Neural progenitor cell (in vitro differentiated cells): ENCODE measurements around the gene LUZP1. TPM values are rescaled to one million over a fixed set of nuclear protein-coding genes. Genes with fewer than 3 reads are reported as not detected.

Source experiments
- DNase-seq: peaks from one replicate; pipeline ENCODE4 v3.0.0-alpha.2; 2016; ENCODE audit warnings: low spot score
- H2AFZ ChIP-seq: fragments of 200-600 bp; sonication (generic); replicated peaks from 2 replicates; pipeline ENCODE4 v1.6.1; 2016; ENCODE audit warnings: antibody characterized with exemption
- H3F3A ChIP-seq: fragments of 200-600 bp; sonication (generic); 2 replicates; pipeline ENCODE4 v1.6.1; 2016; ENCODE audit warnings: antibody characterized with exemption, low read depth
- H3K27ac ChIP-seq: fragments of 200-600 bp; sonication (generic); 2 replicates; pipeline ENCODE4 v1.5.1; 2016; ENCODE audit warnings: mild to moderate bottlenecking
- H3K27me3 ChIP-seq: fragments of 200-600 bp; sonication (generic); 2 replicates; pipeline ENCODE4 v1.6.1; 2016; ENCODE audit warnings: mild to moderate bottlenecking, moderate library complexity
- H3K36me3 ChIP-seq: fragments of 200-600 bp; sonication (generic); 2 replicates; pipeline ENCODE4 v1.5.1; 2016
- H3K4me1 ChIP-seq: fragments of 200-600 bp; sonication (generic); 2 replicates; pipeline ENCODE4 v1.6.1; 2016; ENCODE audit warnings: mixed run types
- H3K4me2 ChIP-seq: fragments of 200-600 bp; sonication (generic); 2 replicates; pipeline ENCODE4 v1.6.1; 2016
- H3K4me3 ChIP-seq: fragments of 200-600 bp; sonication (generic); 2 replicates; pipeline ENCODE4 v1.5.1; 2016
- H3K79me2 ChIP-seq: fragments of 200-600 bp; sonication (generic); 2 replicates; pipeline ENCODE4 v1.6.1; 2016; ENCODE audit warnings: low read depth
- H3K9ac ChIP-seq: fragments of 200-600 bp; sonication (generic); 2 replicates; pipeline ENCODE4 v1.6.1; 2016
- H3K9me3 ChIP-seq: fragments of 200-600 bp; sonication (generic); 2 replicates; pipeline ENCODE4 v1.5.1; 2016; ENCODE audit warnings: low read depth
- H4K20me1 ChIP-seq: fragments of 200-600 bp; sonication (generic); 2 replicates; pipeline ENCODE4 v1.6.1; 2016; ENCODE audit warnings: low read depth
- H3K27ac Mint-ChIP-seq: 3 replicates; pipeline ENCODE4 v1.8.0; 2021; ENCODE audit warnings: mixed read lengths
- H3K27me3 Mint-ChIP-seq: 2 replicates; pipeline ENCODE4 v1.8.0; 2022; ENCODE audit warnings: low read depth, mild to moderate bottlenecking, inconsistent platforms, moderate library complexity, mixed read lengths; ENCODE audit not compliant: insufficient read depth
- H3K36me3 Mint-ChIP-seq: 3 replicates; pipeline ENCODE4 v1.8.0; 2021; ENCODE audit warnings: mixed read lengths
- H3K4me1 Mint-ChIP-seq: 3 replicates; pipeline ENCODE4 v1.8.0; 2021; ENCODE audit warnings: mixed read lengths
- H3K4me3 Mint-ChIP-seq: 3 replicates; pipeline ENCODE4 v1.8.0; 2021; ENCODE audit warnings: mild to moderate bottlenecking, moderate library complexity, mixed read lengths
- H3K9me3 Mint-ChIP-seq: 3 replicates; pipeline ENCODE4 v1.8.0; 2020; ENCODE audit warnings: mixed read lengths
- CTCF ChIP-seq: fragments of 200-600 bp; sonication (generic); IDR thresholded peaks from 2 replicates; pipeline ENCODE4 v1.5.1; 2017; ENCODE audit warnings: antibody characterized with exemption, mild to moderate bottlenecking
- EZH2 ChIP-seq: fragments of 200-600 bp; sonication (generic); IDR thresholded peaks from 2 replicates; pipeline ENCODE4 v1.6.1; 2017; ENCODE audit warnings: antibody characterized with exemption, mild to moderate bottlenecking, moderate library complexity
- EZH2phosphoT487 ChIP-seq: fragments of 200-600 bp; sonication (generic); IDR thresholded peaks from 2 replicates; pipeline ENCODE4 v1.6.1; 2017; ENCODE audit warnings: antibody characterized with exemption
- total RNA-seq: library from RNA; depleted of rRNA; stranded (reverse); fragments of >200 nt; gene quantifications from 2 replicates; pipeline ENCODE4 v1.2.3, GENCODE V29; 2015; ENCODE audit warnings: low replicate concordance

Gene LUZP1
- total RNA-seq, 1 donor from 2014 or later = 39.1 TPM

- H3K9me3 ChIP-seq = no peaks in the 10 kb centered on the region
- no peaks in the 10 kb centered on the region for H3K36me3 ChIP-seq
- H3K79me2 ChIP-seq = peaks cover 47% of the 10 kb centered on the region
- H4K20me1 ChIP-seq = peaks cover 47% of the 10 kb centered on the region
- peak overlapping the region; percentile 72 for H3K4me2 ChIP-seq
- peaks cover 15% of the 10 kb centered on the region for H3F3A ChIP-seq
- peak overlapping the region; percentile 92 for H3K27ac ChIP-seq
- H3K27me3 ChIP-seq = no peaks in the 10 kb centered on the region
- peaks cover 1% of the 10 kb centered on the region for H3K36me3 Mint-ChIP-seq
- TF ChIP-seq EZH2 (no peak), EZH2phosphoT487 (no peak), CTCF (no peak)
- DNase-seq = no peak
- H3K4me3 ChIP-seq = peak overlapping the region; percentile 94
- peaks cover 6% of the 10 kb centered on the region for H3K4me1 ChIP-seq
- H3K4me1 Mint-ChIP-seq = peaks cover 18% of the 10 kb centered on the region
- H3K9ac ChIP-seq = peak overlapping the region; percentile 72
- H3K4me3 Mint-ChIP-seq = peak overlapping the region; percentile 100
- no peaks in the 10 kb centered on the region for H3K27me3 Mint-ChIP-seq
- H3K27ac Mint-ChIP-seq = peak overlapping the region; percentile 98
- no peak overlapping the region for H2AFZ ChIP-seq
- no peaks in the 10 kb centered on the region for H3K9me3 Mint-ChIP-seq
These were observed 594 bp downstream of the LUZP1 start for GRCh38 chr1:23168079-23168444.

GRCh38 chr1:23167353-23168078, 1.1 kb downstream of the LUZP1 start:
- Mint-ChIP-seq H3K4me3 (peak overlapping the region; percentile 100), H3K9me3 (no peaks in the 10 kb centered on the region), H3K27ac (peak overlapping the region; percentile 78), H3K4me1 (peaks cover 18% of the 10 kb centered on the region), H3K36me3 (peaks cover 1% of the 10 kb centered on the region), H3K27me3 (no peaks in the 10 kb centered on the region)
- peak overlapping the region; percentile 92 for H3K27ac ChIP-seq
- H2AFZ ChIP-seq = no peak overlapping the region
- DNase-seq = peak; percentile 94
- peaks cover 52% of the 10 kb centered on the region for H4K20me1 ChIP-seq
- H3K4me2 ChIP-seq = peak overlapping the region; percentile 85
- peak overlapping the region; percentile 46 for H3K9ac ChIP-seq
- peaks cover 52% of the 10 kb centered on the region for H3K79me2 ChIP-seq
- no peaks in the 10 kb centered on the region for H3K27me3 ChIP-seq
- H3K4me1 ChIP-seq = peaks cover 6% of the 10 kb centered on the region
- TF ChIP-seq EZH2 (no peak), CTCF (no peak)
- H3K4me3 ChIP-seq = peak overlapping the region; percentile 94
- no peaks in the 10 kb centered on the region for H3K36me3 ChIP-seq
- H3K9me3 ChIP-seq = no peaks in the 10 kb centered on the region
- H3F3A ChIP-seq = peaks cover 15% of the 10 kb centered on the region

GRCh38 chr1:23166854-23167253, 1.8 kb downstream of the LUZP1 start:
- Mint-ChIP-seq H3K27ac (peak overlapping the region; percentile 78), H3K4me1 (peaks cover 21% of the 10 kb centered on the region), H3K36me3 (peaks cover 1% of the 10 kb centered on the region), H3K4me3 (peak overlapping the region; percentile 92), H3K27me3 (no peaks in the 10 kb centered on the region), H3K9me3 (no peaks in the 10 kb centered on the region)
- Histone ChIP-seq H3K9ac (peak overlapping the region; percentile 46), H4K20me1 (peaks cover 59% of the 10 kb centered on the region), H2AFZ (no peak overlapping the region), H3K4me1 (peaks cover 6% of the 10 kb centered on the region), H3K27ac (no peak overlapping the region), H3K9me3 (no peaks in the 10 kb centered on the region), H3K4me3 (peak overlapping the region; percentile 94), H3K4me2 (peak overlapping the region; percentile 85), H3F3A (peaks cover 15% of the 10 kb centered on the region), H3K36me3 (no peaks in the 10 kb centered on the region), H3K27me3 (no peaks in the 10 kb centered on the region), H3K79me2 (peaks cover 59% of the 10 kb centered on the region)
- no peak for DNase-seq
- TF ChIP-seq EZH2phosphoT487 (no peak), CTCF (no peak), EZH2 (no peak)
